OCI-LY1 (cell line): ENCODE results near the gene CAMTA1.

Experiments used
- H2AFZ ChIP-seq: fragments of 200-600 bp; sonication (generic), shearing (Covaris generic); 2 replicates; pipeline ENCODE4 v1.6.0; 2014; ENCODE audit warnings: antibody characterized with exemption, mild to moderate bottlenecking, low read length
- H3F3A ChIP-seq: fragments of 200-600 bp; sonication (generic), shearing (Covaris generic); 2 replicates; pipeline ENCODE4 v1.6.0; 2014; ENCODE audit warnings: mild to moderate bottlenecking, antibody characterized with exemption, low read length, moderate library complexity; ENCODE audit not compliant: insufficient read depth
- H3K27ac ChIP-seq: fragments of 200-600 bp; sonication (generic); 2 replicates; pipeline ENCODE4 v1.5.1; 2014; ENCODE audit warnings: low read length, mixed run types, mild to moderate bottlenecking, low read depth; ENCODE audit not compliant: poor library complexity, severe bottlenecking
- H3K27me3 ChIP-seq: fragments of 200-600 bp; sonication (generic); 2 replicates; pipeline ENCODE4 v1.6.0; 2014; ENCODE audit warnings: antibody characterized with exemption, mild to moderate bottlenecking, low read length, moderate library complexity; ENCODE audit not compliant: insufficient read depth
- H3K36me3 ChIP-seq: fragments of 200-600 bp; sonication (generic); 2 replicates; pipeline ENCODE4 v1.6.1; 2014; ENCODE audit warnings: mild to moderate bottlenecking, antibody characterized with exemption, low read length, moderate library complexity, mixed read lengths; ENCODE audit not compliant: insufficient read depth
- H3K4me1 ChIP-seq: fragments of 200-600 bp; sonication (generic); 2 replicates; pipeline ENCODE4 v1.5.1; 2014; ENCODE audit warnings: mild to moderate bottlenecking, low read length, moderate library complexity; ENCODE audit not compliant: insufficient read depth, severe bottlenecking
- H3K4me2 ChIP-seq: fragments of 200-600 bp; sonication (generic), shearing (Covaris generic); 2 replicates; pipeline ENCODE4 v1.6.1; 2014; ENCODE audit warnings: low read length
- H3K4me3 ChIP-seq: fragments of 200-600 bp; sonication (generic); 2 replicates; pipeline ENCODE4 v1.5.1; 2014; ENCODE audit warnings: low read length, low read depth, mild to moderate bottlenecking, mixed read lengths; ENCODE audit not compliant: poor library complexity, severe bottlenecking
- H3K79me2 ChIP-seq: fragments of 200-600 bp; shearing (Covaris generic); 2 replicates; pipeline ENCODE4 v1.6.1; 2016; ENCODE audit warnings: mixed run types, low read length, mixed read lengths; ENCODE audit not compliant: insufficient read depth
- H3K9ac ChIP-seq: fragments of 200-600 bp; sonication (generic), shearing (Covaris generic); 2 replicates; pipeline ENCODE4 v1.6.1; 2014; ENCODE audit warnings: mild to moderate bottlenecking, low read length, mixed read lengths
- H3K9me2 ChIP-seq: fragments of 200-600 bp; sonication (generic), shearing (Covaris generic); 2 replicates; pipeline ENCODE4 v1.6.1; 2014; ENCODE audit warnings: low read depth, mild to moderate bottlenecking, low read length, mixed read lengths
- H3K9me3 ChIP-seq: fragments of 200-600 bp; shearing (Covaris generic); 2 replicates; pipeline ENCODE4 v1.6.1; 2014; ENCODE audit warnings: low read length, mixed read lengths
- H4K20me1 ChIP-seq: fragments of 200-600 bp; sonication (generic), shearing (Covaris generic); 2 replicates; pipeline ENCODE4 v1.6.0; 2016; ENCODE audit warnings: mild to moderate bottlenecking, low read length; ENCODE audit not compliant: insufficient read depth
- CTCF ChIP-seq: fragments of 200-600 bp; sonication (generic), shearing (Covaris generic); IDR thresholded peaks from 2 replicates; pipeline ENCODE4 v1.5.1; 2017; ENCODE audit warnings: mild to moderate bottlenecking, antibody characterized with exemption, low read length, moderate library complexity, mixed read lengths
- EZH2 ChIP-seq: fragments of 200-600 bp; sonication (generic), shearing (Covaris generic); IDR thresholded peaks from 2 replicates; pipeline ENCODE4 v1.8.0; 2017; ENCODE audit warnings: borderline replicate concordance, mixed run types, mild to moderate bottlenecking, antibody characterized with exemption, low read length, moderate library complexity, mixed read lengths

Gene CAMTA1

DNA sequence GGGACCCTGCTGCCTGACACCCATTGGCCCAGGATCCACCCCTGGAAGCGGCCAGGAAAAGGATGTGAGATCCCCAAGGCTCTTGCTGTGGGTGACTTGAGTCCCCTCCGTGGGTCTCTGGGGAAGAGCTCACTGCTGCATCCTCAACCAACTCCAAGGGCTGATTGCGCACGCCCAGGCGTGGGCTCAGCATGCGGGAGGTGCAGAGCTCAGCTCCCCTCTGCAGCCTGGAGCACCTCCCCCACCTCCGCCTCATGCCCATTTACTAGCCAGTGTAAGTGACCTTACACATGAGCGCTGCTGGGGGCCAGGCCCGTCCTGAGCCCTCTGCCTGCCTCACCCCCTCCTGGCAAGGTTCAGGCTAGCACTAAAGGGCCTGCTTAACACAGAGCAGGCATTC is 847.4 kb downstream of the CAMTA1 start:
- Histone ChIP-seq H3K27ac (no peak overlapping the region), H3K9ac (no peak overlapping the region), H3K9me3 (no peaks in the 10 kb centered on the region), H3K4me2 (no peak overlapping the region), H3K36me3 (no peaks in the 10 kb centered on the region), H3K27me3 (peaks cover 8% of the 10 kb centered on the region; the same call in 1 of the 2 replicates), H4K20me1 (no peaks in the 10 kb centered on the region), H3K4me1 (no peaks in the 10 kb centered on the region), H3F3A (no peaks in the 10 kb centered on the region), H3K9me2 (no peaks in the 10 kb centered on the region), H3K4me3 (no peak overlapping the region), H2AFZ (no peak overlapping the region), H3K79me2 (no peaks in the 10 kb centered on the region)
- TF ChIP-seq EZH2 (no peak), CTCF (no peak)

DNA sequence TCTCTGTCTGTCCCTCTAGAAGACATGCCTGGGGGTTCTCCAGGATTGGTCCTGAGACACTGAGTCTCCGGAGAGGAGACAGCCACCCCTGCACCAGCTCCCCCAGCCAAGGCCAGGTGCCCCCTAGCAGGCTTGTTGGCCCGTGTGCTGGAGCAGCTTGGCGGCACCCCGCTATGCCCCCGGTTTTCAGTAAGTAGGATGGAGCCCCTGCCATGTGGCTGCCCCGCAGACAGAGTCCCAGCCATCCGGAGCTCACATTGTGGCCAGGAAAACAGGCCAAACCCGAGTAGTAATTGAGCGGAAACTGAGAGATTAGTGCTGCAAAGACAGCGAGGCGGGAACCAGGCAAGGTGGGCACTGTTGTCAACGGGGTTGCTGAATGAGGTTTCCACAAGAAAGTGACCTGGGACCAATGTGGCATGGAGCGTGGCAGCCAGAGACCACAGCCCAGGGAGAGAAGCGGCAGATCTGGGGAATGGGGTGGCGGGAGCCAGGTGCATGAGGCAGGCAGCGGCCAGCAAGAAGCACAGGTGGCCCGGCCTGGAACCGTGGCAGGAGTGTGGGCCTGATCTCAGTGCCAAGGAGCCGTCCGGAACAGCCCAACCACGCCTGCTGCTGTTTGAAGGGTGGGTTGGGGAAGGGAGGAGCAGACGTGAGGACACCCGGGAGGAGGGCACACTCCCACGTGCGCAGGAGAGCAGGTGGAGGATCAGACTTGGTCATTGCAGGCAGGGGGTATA is 848.4 kb downstream of the CAMTA1 start:
- no peak overlapping the region for H3K27ac ChIP-seq
- no peak overlapping the region for H3K4me2 ChIP-seq
- H4K20me1 ChIP-seq: no peaks in the 10 kb centered on the region
- no peaks in the 10 kb centered on the region for H3K9me3 ChIP-seq
- no peaks in the 10 kb centered on the region for H3K9me2 ChIP-seq
- H3K27me3 ChIP-seq: peaks cover 8% of the 10 kb centered on the region; the same call in 1 of the 2 replicates
- no peaks in the 10 kb centered on the region for H3K4me1 ChIP-seq
- no peaks in the 10 kb centered on the region for H3F3A ChIP-seq
- no peaks in the 10 kb centered on the region for H3K36me3 ChIP-seq
- H3K4me3 ChIP-seq: no peak overlapping the region
- TF ChIP-seq EZH2: no peak
- no peak for TF ChIP-seq CTCF
- no peak overlapping the region for H2AFZ ChIP-seq
- no peak overlapping the region for H3K9ac ChIP-seq
- H3K79me2 ChIP-seq: no peaks in the 10 kb centered on the region

GRCh38 chr1:7634546-7635240 is 849.4 kb downstream of the CAMTA1 start:
- Histone ChIP-seq H2AFZ (no peak overlapping the region), H3K9me3 (no peaks in the 10 kb centered on the region), H4K20me1 (no peaks in the 10 kb centered on the region), H3K9ac (no peak overlapping the region), H3K36me3 (no peaks in the 10 kb centered on the region), H3F3A (no peaks in the 10 kb centered on the region), H3K27me3 (peaks cover 3% of the 10 kb centered on the region; the same call in 1 of the 2 replicates), H3K4me2 (no peak overlapping the region), H3K4me1 (no peaks in the 10 kb centered on the region), H3K4me3 (no peak overlapping the region), H3K9me2 (no peaks in the 10 kb centered on the region), H3K79me2 (no peaks in the 10 kb centered on the region), H3K27ac (no peak overlapping the region)
- TF ChIP-seq EZH2 (no peak), CTCF (no peak)
